ENCODE data around the gene ITPR1. TPM values are rescaled to one million over a fixed set of nuclear protein-coding genes. Genes with fewer than 3 reads are reported as not detected.

Gene ITPR1
- total RNA-seq, 4 donors from 2014 or later = 14.7 to 45.1 (median 21.0) TPM

DNA sequence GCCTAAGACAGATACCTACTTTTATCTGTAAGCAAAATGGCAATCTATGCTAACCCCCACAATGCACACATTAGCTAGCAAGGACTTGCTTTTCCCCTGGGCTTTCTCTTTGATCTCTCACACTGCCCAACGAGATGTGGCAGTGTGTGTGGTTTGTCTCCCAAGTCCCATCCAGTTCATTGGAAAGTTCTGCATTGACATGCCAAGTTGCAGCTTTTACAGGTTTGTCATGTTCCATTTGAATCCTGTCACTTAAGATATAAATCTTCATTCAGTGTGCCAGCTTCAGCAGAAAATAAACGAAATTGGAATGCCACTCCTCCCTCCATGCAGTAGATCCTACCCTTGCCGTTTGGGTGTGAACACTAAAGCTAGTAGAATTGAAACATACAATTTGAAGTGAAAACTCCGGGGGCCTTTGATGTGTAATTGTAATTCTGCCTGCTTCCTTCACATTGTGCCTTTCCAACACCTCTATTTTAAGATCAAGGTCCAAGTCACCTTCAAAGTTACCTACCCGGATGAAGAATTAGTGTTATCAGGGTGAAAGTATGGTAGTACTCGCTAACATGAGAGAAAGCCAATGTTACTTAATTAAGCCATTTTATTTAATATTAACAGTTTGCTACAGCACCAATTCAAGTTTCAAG, 355.2 kb downstream of the ITPR1 start:
- peaks cover 37% of the 10 kb centered on the region for H3K4me1 ChIP-seq
- no peaks in the 10 kb centered on the region for H3K9me3 ChIP-seq
- no peak for TF ChIP-seq POLR2A (IDR thresholded peaks at IDR 0.05)
- no peak for TF ChIP-seq POLR2AphosphoS5 (IDR thresholded peaks at IDR 0.05)
- TF ChIP-seq, protein P1, sequence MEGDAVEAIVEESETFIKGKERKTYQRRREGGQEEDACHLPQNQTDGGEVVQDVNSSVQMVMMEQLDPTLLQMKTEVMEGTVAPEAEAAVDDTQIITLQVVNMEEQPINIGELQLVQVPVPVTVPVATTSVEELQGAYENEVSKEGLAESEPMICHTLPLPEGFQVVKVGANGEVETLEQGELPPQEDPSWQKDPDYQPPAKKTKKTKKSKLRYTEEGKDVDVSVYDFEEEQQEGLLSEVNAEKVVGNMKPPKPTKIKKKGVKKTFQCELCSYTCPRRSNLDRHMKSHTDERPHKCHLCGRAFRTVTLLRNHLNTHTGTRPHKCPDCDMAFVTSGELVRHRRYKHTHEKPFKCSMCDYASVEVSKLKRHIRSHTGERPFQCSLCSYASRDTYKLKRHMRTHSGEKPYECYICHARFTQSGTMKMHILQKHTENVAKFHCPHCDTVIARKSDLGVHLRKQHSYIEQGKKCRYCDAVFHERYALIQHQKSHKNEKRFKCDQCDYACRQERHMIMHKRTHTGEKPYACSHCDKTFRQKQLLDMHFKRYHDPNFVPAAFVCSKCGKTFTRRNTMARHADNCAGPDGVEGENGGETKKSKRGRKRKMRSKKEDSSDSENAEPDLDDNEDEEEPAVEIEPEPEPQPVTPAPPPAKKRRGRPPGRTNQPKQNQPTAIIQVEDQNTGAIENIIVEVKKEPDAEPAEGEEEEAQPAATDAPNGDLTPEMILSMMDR (IDR thresholded peaks at IDR 0.05) = no peak
- no peak for TF ChIP-seq EP300 (IDR thresholded peaks at IDR 0.05)
- H3K27ac ChIP-seq = no peak overlapping the region
- DNase-seq (ENCODE audit: low spot score in 2 of 2) = no peak
- H3K4me3 ChIP-seq = no peak overlapping the region
- no peaks in the 10 kb centered on the region for H3K27me3 ChIP-seq
- no peaks in the 10 kb centered on the region for H3K36me3 ChIP-seq
- WGBS = 47% methylated on average over 6 of the region's 6 CpGs

DNA sequence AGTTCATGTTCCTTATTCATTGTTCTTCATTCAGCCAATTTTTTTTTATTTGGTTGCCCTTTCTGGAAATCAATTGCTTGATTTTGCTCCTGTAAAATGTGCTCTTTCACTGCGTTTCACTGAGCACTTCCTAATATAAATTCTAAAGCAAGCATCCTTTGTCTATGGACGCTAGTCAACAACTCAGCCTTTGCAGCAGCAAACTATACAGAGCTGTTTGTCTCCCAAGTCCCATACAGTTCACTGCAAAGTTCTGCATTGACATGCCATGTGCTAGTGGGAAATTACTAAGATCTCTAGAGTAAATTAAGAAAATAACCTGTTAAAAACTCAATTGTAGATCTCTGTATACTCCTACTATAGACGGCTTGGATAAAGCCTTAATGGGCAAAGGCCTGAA, 356.0 kb downstream of the ITPR1 start:
- Histone ChIP-seq H3K9me3 (no peaks in the 10 kb centered on the region), H3K36me3 (no peaks in the 10 kb centered on the region), H3K4me1 (peaks cover 40% of the 10 kb centered on the region), H3K27me3 (no peaks in the 10 kb centered on the region), H3K27ac (no peak overlapping the region), H3K4me3 (no peak overlapping the region)
- WGBS = 77% methylated on average over 3 of the region's 3 CpGs
- TF ChIP-seq, protein P1 (IDR thresholded peaks at IDR 0.05) = no peak
- TF ChIP-seq EP300 (IDR thresholded peaks at IDR 0.05) (no peak), POLR2A (IDR thresholded peaks at IDR 0.05) (no peak), POLR2AphosphoS5 (IDR thresholded peaks at IDR 0.05) (no peak)
- DNase-seq (ENCODE audit: low spot score in 2 of 2) = no peak

DNA sequence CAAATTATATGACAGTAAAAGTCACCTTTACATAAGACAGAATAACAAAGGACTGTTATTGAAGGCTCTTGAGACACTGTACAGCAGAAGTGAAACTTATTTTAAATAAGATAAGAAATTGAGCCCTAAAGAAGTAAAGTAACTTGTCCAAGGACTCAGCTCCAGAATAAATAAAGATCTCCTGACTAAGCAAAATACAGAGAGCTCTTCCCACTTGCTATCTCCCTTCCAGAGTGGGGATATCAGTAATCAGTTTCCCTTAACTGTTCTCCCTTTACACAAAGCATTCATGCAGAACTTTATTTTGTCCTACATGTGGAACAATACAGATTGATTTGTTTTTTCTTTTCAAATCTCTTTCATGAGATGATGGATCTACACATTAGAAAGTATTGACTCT, 356.6 kb downstream of the ITPR1 start:
- H3K27ac ChIP-seq = no peak overlapping the region

DNA sequence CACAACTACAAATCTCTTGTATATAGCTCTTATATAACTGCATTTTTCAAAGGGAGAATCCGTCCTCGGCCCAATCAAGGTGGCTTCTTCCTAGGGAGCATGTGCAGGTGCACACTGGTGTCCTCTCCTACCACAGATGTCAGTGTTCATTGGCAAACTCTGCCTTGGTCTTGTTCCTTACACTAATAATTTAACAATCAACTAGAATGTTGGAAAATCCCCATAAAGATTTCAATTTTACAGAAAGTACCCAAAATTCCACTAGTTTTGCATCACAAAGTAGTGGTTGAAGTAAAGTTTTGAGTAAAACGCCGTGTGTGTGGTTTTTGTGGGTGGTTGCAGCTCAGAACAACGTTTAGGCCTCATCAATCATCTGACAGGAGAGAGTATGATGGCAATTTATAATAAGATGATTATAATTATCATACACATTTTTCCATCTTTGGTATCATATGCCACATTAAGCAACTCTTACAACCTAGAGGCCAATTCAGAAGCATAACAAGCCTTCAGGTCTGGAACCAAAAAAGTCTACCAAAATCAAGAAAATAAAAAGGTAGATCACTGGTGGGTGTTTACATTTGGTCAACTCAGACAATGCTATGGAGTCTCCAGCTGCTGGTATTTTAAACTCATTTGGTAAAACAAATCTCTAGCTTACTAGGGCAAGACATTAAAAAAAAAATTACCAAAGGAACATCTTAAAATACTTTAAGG, 357.2 kb downstream of the ITPR1 start:
- 65% methylated on average over 5 of the region's 5 CpGs for WGBS
- Histone ChIP-seq H3K9me3 (no peaks in the 10 kb centered on the region), H3K4me1 (peaks cover 41% of the 10 kb centered on the region), H3K4me3 (no peak overlapping the region), H3K27me3 (no peaks in the 10 kb centered on the region), H3K27ac (no peak overlapping the region), H3K36me3 (no peaks in the 10 kb centered on the region)
- no peak for DNase-seq (ENCODE audit: low spot score in 2 of 2)
- TF ChIP-seq, protein P1 (IDR thresholded peaks at IDR 0.05) = no peak
- TF ChIP-seq POLR2AphosphoS5 (IDR thresholded peaks at IDR 0.05) (no peak), EP300 (IDR thresholded peaks at IDR 0.05) (no peak), POLR2A (IDR thresholded peaks at IDR 0.05) (no peak)

More for the DNA sequence above, 356.6 kb downstream of the ITPR1 start:
- Histone ChIP-seq H3K4me1 (peaks cover 41% of the 10 kb centered on the region), H3K27me3 (no peaks in the 10 kb centered on the region), H3K36me3 (no peaks in the 10 kb centered on the region), H3K9me3 (no peaks in the 10 kb centered on the region), H3K4me3 (no peak overlapping the region)
- DNase-seq (ENCODE audit: low spot score in 2 of 2) = no peak
- no peak for TF ChIP-seq POLR2A (IDR thresholded peaks at IDR 0.05)
- TF ChIP-seq, protein P1 (IDR thresholded peaks at IDR 0.05) = no peak
- no peak for TF ChIP-seq POLR2AphosphoS5 (IDR thresholded peaks at IDR 0.05)
- TF ChIP-seq EP300 (IDR thresholded peaks at IDR 0.05) = no peak

DNA sequence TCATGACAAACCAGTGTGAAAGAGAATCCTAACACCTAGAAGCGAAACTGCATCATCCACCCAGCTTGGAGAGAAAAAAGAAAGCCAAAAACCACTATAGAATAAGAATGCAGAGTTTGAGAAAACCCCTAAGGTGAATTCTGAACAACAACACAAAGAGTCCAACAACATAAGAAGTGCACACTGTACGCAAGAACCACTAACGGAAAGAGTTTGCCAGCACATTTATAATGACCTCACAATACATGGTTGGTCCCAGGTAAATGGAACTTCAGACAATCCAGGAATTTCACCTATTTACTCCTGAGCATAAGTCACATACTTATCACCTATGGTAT, 357.7 kb downstream of the ITPR1 start:
- H3K4me3 ChIP-seq = no peak overlapping the region
- TF ChIP-seq POLR2AphosphoS5 (IDR thresholded peaks at IDR 0.05) = no peak
- WGBS = 90% methylated on average over 3 of the region's 3 CpGs
- no peaks in the 10 kb centered on the region for H3K9me3 ChIP-seq
- no peak for DNase-seq (ENCODE audit: low spot score in 2 of 2)
- peaks cover 41% of the 10 kb centered on the region for H3K4me1 ChIP-seq
- H3K36me3 ChIP-seq = no peaks in the 10 kb centered on the region
- H3K27ac ChIP-seq = no peak overlapping the region
- H3K27me3 ChIP-seq = no peaks in the 10 kb centered on the region
